ENCODE measurements around the gene ULK1. TPM values are rescaled to one million over a fixed set of nuclear protein-coding genes. Genes with fewer than 3 reads are reported as not detected.

The ULK1 gene
- total RNA-seq, 1 experiment from 2014 or later: 21.7 TPM

- Mint-ChIP-seq H3K4me3 (ENCODE audit: unreplicated experiment) (no peak overlapping the region), H3K27ac (ENCODE audit: low read depth, unreplicated experiment) (peak overlapping the region; percentile 88), H3K27me3 (ENCODE audit: insufficient read depth, unreplicated experiment) (no peaks in the 10 kb centered on the region), H3K4me1 (ENCODE audit: insufficient read depth, unreplicated experiment) (peaks cover 12% of the 10 kb centered on the region), H3K9me3 (ENCODE audit: unreplicated experiment) (no peaks in the 10 kb centered on the region), H3K36me3 (ENCODE audit: insufficient read depth, unreplicated experiment) (peaks cover 79% of the 10 kb centered on the region)
- TF ChIP-seq CTCF (IDR thresholded peaks at IDR 0.05; ENCODE audit: unreplicated experiment): no peak
- intact Hi-C loops (cut with micrococcal nuclease): no loop called here
- POLR2A ChIA-PET: interaction anchor here (0.7 to 1.2 kb wide), 2 partner anchors 8 to 42 kb away, joined by 3 to 4 read pairs; no protein-coding TSS in a partner anchor
- CTCF ChIA-PET: interaction anchor here (0.7 to 1.0 kb wide), 2 partner anchors 107 to 574 kb away, joined by 3 read pairs; no protein-coding TSS in a partner anchor
- BruUV-seq (replicated peaks): no TSS peak
- DNase-seq (ENCODE audit: unreplicated experiment): no peak
Measured at GRCh38 chr12:131938082-131938481, 43.7 kb downstream of the ULK1 start.

- CTCF ChIA-PET: interaction anchor here (0.6 to 1.5 kb wide), 2 partner anchors 9 to 399 kb away, joined by 3 to 4 read pairs; no protein-coding TSS in a partner anchor
- Mint-ChIP-seq H3K27ac (ENCODE audit: low read depth, unreplicated experiment) (no peak overlapping the region), H3K27me3 (ENCODE audit: insufficient read depth, unreplicated experiment) (no peaks in the 10 kb centered on the region), H3K9me3 (ENCODE audit: unreplicated experiment) (no peaks in the 10 kb centered on the region), H3K4me1 (ENCODE audit: insufficient read depth, unreplicated experiment) (peaks cover 12% of the 10 kb centered on the region), H3K36me3 (ENCODE audit: insufficient read depth, unreplicated experiment) (peaks cover 79% of the 10 kb centered on the region), H3K4me3 (ENCODE audit: unreplicated experiment) (no peak overlapping the region)
- no TSS peak for BruUV-seq (replicated peaks)
- intact Hi-C loops (cut with micrococcal nuclease): no loop called here
- TF ChIP-seq CTCF (IDR thresholded peaks at IDR 0.05; ENCODE audit: unreplicated experiment): no peak
- POLR2A ChIA-PET: interaction anchor here (3.1 kb wide), 1 partner anchor 9 kb away, joined by 29 read pairs; the partner anchor contains the start of gene PUS1
- DNase-seq (ENCODE audit: unreplicated experiment): no peak
Measured at GRCh38 chr12:131939007-131939406, 44.6 kb downstream of the ULK1 start.

GRCh38 chr12:131940141-131940547, 45.7 kb downstream of the ULK1 start:
- H3K27ac Mint-ChIP-seq (ENCODE audit: low read depth, unreplicated experiment): peak overlapping the region; percentile 92
- peak; percentile 87 for DNase-seq (ENCODE audit: unreplicated experiment)
- H3K4me3 Mint-ChIP-seq (ENCODE audit: unreplicated experiment): no peak overlapping the region
- H3K9me3 Mint-ChIP-seq (ENCODE audit: unreplicated experiment): no peaks in the 10 kb centered on the region
- TF ChIP-seq CTCF (IDR thresholded peaks at IDR 0.05; ENCODE audit: unreplicated experiment): no peak
- peaks cover 12% of the 10 kb centered on the region for H3K4me1 Mint-ChIP-seq (ENCODE audit: insufficient read depth, unreplicated experiment)
- POLR2A ChIA-PET: interaction anchor here (0.6 to 3.1 kb wide), 7 partner anchors 10 to 174 kb away, joined by 3 to 29 read pairs (median 4); partner anchors contain the start of genes EP400 and PUS1
- CTCF ChIA-PET: interaction anchor here (1.3 to 1.5 kb wide), 2 partner anchors 10 to 104 kb away, joined by 4 to 5 read pairs; no protein-coding TSS in a partner anchor
- peaks cover 76% of the 10 kb centered on the region for H3K36me3 Mint-ChIP-seq (ENCODE audit: insufficient read depth, unreplicated experiment)
- intact Hi-C loops (cut with micrococcal nuclease): no loop called here
- no TSS peak for BruUV-seq (replicated peaks)
- H3K27me3 Mint-ChIP-seq (ENCODE audit: insufficient read depth, unreplicated experiment): no peaks in the 10 kb centered on the region

- DNase-seq (ENCODE audit: unreplicated experiment): no peak
- H3K4me3 Mint-ChIP-seq (ENCODE audit: unreplicated experiment): no peak overlapping the region
- CTCF ChIA-PET: interaction anchor here (0.6 to 1.3 kb wide), 3 partner anchors 9 to 105 kb away, joined by 3 to 5 read pairs (median 3); no protein-coding TSS in a partner anchor
- no TSS peak for BruUV-seq (replicated peaks)
- TF ChIP-seq CTCF (IDR thresholded peaks at IDR 0.05; ENCODE audit: unreplicated experiment): no peak
- POLR2A ChIA-PET: interaction anchor here (0.7 to 3.1 kb wide), 4 partner anchors 9 to 147 kb away, joined by 3 to 29 read pairs (median 15); partner anchors contain the start of genes EP400 and PUS1
- H3K27me3 Mint-ChIP-seq (ENCODE audit: insufficient read depth, unreplicated experiment): no peaks in the 10 kb centered on the region
- intact Hi-C loops (cut with micrococcal nuclease): no loop called here
- peak overlapping the region; percentile 92 for H3K27ac Mint-ChIP-seq (ENCODE audit: low read depth, unreplicated experiment)
- H3K36me3 Mint-ChIP-seq (ENCODE audit: insufficient read depth, unreplicated experiment): peaks cover 64% of the 10 kb centered on the region
- H3K9me3 Mint-ChIP-seq (ENCODE audit: unreplicated experiment): no peaks in the 10 kb centered on the region
- peaks cover 12% of the 10 kb centered on the region for H3K4me1 Mint-ChIP-seq (ENCODE audit: insufficient read depth, unreplicated experiment)
Measured at GRCh38 chr12:131941116-131941986, 46.9 kb downstream of the ULK1 start.

Measured in MCF 10A (cell line).